RWPE2 (cell line): ENCODE results near the gene WASF2.
"Not testable (repeated sequence)": the region's sequence is repeated elsewhere in the genome, so short reads cannot be mapped to it uniquely, and the experiment has no call there.

Experiments used
- ATAC-seq: fragments of 200-7000 bp; cut with Tn5 transposase; 3 replicates; pipeline ENCODE4 v1.9.1; 2021; ENCODE audit warnings: low read depth
- DNase-seq: peaks from one replicate; pipeline ENCODE4 v3.0.0-alpha.2; 2020; ENCODE audit warnings: low spot score
- H3K27ac ChIP-seq: fragments of 450-650 bp; 2 replicates; pipeline ENCODE4 v1.5.1; 2017; ENCODE audit warnings: mild to moderate bottlenecking; ENCODE audit not compliant: poor library complexity, severe bottlenecking
- H3K27me3 ChIP-seq: fragments of 250-450 bp; sonication (Bioruptor Pico); 2 replicates; pipeline ENCODE4 v1.5.1; 2021; ENCODE audit warnings: mild to moderate bottlenecking, moderate library complexity; ENCODE audit not compliant: insufficient read depth, poor library complexity, severe bottlenecking
- H3K36me3 ChIP-seq: fragments of 250-450 bp; sonication (Bioruptor Pico); 2 replicates; pipeline ENCODE4 v1.5.1; 2020; ENCODE audit warnings: low read depth, mild to moderate bottlenecking, moderate library complexity
- H3K4me1 ChIP-seq: fragments of 250-450 bp; sonication (Bioruptor Pico); 2 replicates; pipeline ENCODE4 v1.5.1; 2021; ENCODE audit warnings: mild to moderate bottlenecking, moderate library complexity; ENCODE audit not compliant: insufficient read depth, poor library complexity, severe bottlenecking
- H3K4me3 ChIP-seq: fragments of 250-450 bp; sonication (Bioruptor Pico); 2 replicates; pipeline ENCODE4 v1.5.1; 2021; ENCODE audit warnings: mild to moderate bottlenecking, moderate library complexity; ENCODE audit not compliant: severe bottlenecking
- H3K9me3 ChIP-seq: fragments of 250-450 bp; sonication (Bioruptor Pico); 2 replicates; pipeline ENCODE4 v1.5.1; 2021; ENCODE audit warnings: mild to moderate bottlenecking, moderate library complexity; ENCODE audit not compliant: severe bottlenecking
- TF ChIP-seq, protein P1 (sequence below): fragments of 450-650 bp; IDR thresholded peaks from one replicate; pipeline ENCODE4 v1.5.1; 2017; ENCODE audit warnings: mild to moderate bottlenecking, moderate library complexity; ENCODE audit not compliant: poor library complexity, severe bottlenecking

Gene WASF2

DNA sequence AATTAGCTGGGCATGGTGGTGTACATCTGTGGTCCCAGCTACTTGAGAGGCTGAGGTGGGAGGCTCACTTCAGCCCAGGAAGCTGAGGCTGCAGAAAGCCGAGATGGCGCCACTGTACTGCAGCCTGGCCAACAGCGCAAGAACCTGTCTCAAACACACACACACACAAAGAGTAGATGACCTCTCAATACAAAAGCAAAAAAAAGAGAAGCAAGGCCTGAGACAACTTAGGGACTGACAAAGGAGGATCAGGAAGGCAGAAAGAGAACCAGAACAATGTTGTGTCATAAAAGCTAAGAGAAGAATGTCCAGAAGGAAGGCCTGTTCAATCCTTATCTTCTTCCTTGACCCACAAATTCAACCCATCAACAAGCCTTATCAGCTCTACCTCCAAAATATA is 18.5 kb downstream of the WASF2 start:
- H3K27me3 ChIP-seq: no peaks in the 10 kb centered on the region
- no peak overlapping the region for H3K4me3 ChIP-seq
- H3K27ac ChIP-seq: no peak overlapping the region
- DNase-seq: no peak
- no peak for ATAC-seq
- TF ChIP-seq, protein P1, sequence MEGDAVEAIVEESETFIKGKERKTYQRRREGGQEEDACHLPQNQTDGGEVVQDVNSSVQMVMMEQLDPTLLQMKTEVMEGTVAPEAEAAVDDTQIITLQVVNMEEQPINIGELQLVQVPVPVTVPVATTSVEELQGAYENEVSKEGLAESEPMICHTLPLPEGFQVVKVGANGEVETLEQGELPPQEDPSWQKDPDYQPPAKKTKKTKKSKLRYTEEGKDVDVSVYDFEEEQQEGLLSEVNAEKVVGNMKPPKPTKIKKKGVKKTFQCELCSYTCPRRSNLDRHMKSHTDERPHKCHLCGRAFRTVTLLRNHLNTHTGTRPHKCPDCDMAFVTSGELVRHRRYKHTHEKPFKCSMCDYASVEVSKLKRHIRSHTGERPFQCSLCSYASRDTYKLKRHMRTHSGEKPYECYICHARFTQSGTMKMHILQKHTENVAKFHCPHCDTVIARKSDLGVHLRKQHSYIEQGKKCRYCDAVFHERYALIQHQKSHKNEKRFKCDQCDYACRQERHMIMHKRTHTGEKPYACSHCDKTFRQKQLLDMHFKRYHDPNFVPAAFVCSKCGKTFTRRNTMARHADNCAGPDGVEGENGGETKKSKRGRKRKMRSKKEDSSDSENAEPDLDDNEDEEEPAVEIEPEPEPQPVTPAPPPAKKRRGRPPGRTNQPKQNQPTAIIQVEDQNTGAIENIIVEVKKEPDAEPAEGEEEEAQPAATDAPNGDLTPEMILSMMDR: no peak
- peaks cover 9% of the 10 kb centered on the region for H3K4me1 ChIP-seq
- no peaks in the 10 kb centered on the region for H3K9me3 ChIP-seq
- peaks cover 13% of the 10 kb centered on the region for H3K36me3 ChIP-seq

DNA sequence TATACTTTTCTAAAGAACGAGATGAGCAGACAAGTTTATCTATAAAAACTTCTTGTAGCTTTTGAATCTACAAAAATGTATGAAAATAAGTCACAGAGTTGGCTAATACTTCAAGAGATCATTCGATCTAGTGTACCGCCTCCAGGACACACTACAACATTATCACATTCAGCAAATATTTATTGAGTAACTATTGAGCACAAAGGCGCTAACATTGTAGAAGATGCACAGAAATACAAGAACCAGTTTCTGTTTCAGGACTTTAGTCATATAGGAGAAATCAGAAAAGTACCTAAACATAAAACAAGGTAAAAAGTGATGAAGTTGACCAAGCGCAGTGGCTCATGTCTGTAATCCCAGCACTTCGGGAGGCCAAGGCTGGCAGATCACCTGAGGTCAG is 20.6 kb downstream of the WASF2 start:
- H3K4me3 ChIP-seq: no peak overlapping the region
- peaks cover 34% of the 10 kb centered on the region for H3K36me3 ChIP-seq
- TF ChIP-seq, protein P1: no peak
- ATAC-seq: no peak
- no peaks in the 10 kb centered on the region for H3K9me3 ChIP-seq
- no peak for DNase-seq
- no peak overlapping the region for H3K27ac ChIP-seq
- H3K4me1 ChIP-seq: peaks cover 9% of the 10 kb centered on the region
- no peaks in the 10 kb centered on the region for H3K27me3 ChIP-seq

DNA sequence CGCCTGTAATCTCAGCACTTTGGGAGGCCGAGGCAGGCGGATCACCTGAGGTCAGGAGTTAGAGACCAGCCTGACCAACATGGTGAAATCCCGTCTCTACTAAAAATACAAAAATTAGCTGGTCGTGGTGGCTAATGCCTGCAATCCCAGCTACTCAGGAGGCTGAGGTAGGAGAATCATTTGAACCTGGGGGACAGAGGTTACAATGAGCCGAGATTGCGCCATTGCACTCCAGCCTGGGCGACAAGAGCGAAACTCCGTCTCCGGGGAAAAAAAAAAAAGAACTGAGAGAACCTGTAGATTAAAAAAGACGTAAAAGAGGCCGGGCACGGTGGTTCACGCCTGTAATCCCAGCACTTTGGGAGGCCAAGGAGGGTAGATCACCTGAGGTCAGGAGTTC is 21.6 kb downstream of the WASF2 start:
- H3K9me3 ChIP-seq, H3K4me1 ChIP-seq, DNase-seq, H3K27me3 ChIP-seq, H3K27ac ChIP-seq, ATAC-seq, H3K4me3 ChIP-seq: not testable (repeated sequence)
- H3K36me3 ChIP-seq: peaks cover 32% of the 10 kb centered on the region

DNA sequence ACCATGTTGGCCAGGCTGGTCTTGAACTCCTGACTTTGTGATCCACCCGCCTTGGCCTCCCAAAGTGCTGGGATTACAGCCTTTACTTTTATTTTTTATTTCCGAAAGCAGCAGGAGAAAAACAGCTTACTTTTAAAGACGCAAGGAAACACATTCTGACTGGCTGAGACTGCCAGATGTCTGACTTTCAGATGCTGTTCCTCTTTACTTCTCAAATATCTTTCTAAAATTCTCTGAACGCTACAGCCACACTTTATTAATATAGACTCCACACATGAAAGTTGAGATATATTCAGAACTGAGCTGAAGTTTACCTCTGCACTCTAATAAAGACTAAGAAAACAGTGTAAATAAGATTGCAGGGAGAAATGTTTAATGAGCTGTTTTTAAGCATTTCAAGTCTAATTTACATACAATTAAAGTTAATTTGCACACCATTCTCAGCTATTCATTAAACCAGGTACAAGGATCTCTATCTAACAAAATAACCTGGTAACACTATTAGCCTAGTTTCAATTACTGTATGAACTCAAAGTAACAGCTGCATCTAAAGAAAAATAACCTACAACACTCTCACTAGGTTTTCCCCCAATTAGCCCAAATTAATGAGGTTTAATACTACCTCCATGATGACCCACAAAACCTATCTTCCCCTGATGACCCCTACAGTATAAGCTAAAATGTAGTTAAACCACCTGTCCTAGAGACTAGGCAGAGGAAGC is 24.9 kb downstream of the WASF2 start:
- H3K9me3 ChIP-seq: no peaks in the 10 kb centered on the region
- H3K27ac ChIP-seq: peak overlapping the region; percentile 21
- TF ChIP-seq, protein P1: no peak
- H3K4me1 ChIP-seq: peaks cover 7% of the 10 kb centered on the region
- no peak overlapping the region for H3K4me3 ChIP-seq
- peaks cover 46% of the 10 kb centered on the region for H3K36me3 ChIP-seq
- DNase-seq (no peak), ATAC-seq (no peak)
- no peaks in the 10 kb centered on the region for H3K27me3 ChIP-seq

DNA sequence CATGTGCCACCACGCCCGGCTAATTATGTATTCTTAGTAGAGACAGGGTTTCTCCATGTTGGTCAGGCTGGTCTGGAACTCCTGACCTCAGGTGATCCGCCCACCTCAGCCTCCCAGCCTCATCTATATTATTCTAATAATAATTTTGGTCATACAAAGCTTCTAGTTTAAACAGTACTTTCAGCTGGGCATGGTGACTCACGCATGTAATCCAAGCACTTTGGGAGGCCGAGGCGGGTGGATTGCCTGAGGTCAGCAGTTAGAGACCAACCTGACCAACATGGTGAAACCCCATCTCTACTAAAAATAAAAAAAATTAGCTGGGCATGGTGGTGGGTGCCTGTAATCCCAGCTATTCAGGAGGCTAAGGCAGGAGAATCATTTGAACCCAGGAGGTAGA is 26.1 kb downstream of the WASF2 start:
- not testable (repeated sequence) for H3K4me1 ChIP-seq, H3K27me3 ChIP-seq, H3K9me3 ChIP-seq, DNase-seq, H3K4me3 ChIP-seq
- peak overlapping the region; percentile 21 for H3K27ac ChIP-seq
- peaks cover 39% of the 10 kb centered on the region for H3K36me3 ChIP-seq
- ATAC-seq: peak; percentile 44; the same call in 1 of the 3 replicates

DNA sequence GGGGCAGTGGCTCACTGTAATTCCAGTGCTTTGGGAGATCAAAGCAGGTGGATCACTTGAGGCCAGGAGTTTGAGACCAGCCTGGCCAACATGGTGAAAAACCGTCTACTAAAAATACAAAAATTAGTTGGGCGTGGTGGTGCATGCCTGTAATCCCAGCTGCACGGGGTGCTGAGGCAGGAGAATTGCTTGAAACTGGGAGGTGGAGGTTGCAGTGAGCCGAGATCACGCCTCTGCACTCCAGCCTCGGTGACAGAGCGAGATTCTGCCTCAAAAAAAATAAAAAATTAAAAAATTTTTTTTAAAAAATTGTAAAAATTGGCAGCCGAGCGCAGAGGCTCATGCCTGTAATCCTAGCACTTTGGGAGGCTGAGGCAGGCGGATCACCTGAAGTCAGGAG is 31.4 kb downstream of the WASF2 start:
- not testable (repeated sequence) for H3K9me3 ChIP-seq, H3K27ac ChIP-seq, H3K27me3 ChIP-seq, DNase-seq, ATAC-seq, H3K4me1 ChIP-seq, H3K4me3 ChIP-seq
- H3K36me3 ChIP-seq: peaks cover 22% of the 10 kb centered on the region
